ENCODE data around the gene LRRC14B.
"Not testable (repeated sequence)": the region's sequence is repeated elsewhere in the genome, so short reads cannot be mapped to it uniquely, and the experiment has no call there.

Gene LRRC14B

DNA sequence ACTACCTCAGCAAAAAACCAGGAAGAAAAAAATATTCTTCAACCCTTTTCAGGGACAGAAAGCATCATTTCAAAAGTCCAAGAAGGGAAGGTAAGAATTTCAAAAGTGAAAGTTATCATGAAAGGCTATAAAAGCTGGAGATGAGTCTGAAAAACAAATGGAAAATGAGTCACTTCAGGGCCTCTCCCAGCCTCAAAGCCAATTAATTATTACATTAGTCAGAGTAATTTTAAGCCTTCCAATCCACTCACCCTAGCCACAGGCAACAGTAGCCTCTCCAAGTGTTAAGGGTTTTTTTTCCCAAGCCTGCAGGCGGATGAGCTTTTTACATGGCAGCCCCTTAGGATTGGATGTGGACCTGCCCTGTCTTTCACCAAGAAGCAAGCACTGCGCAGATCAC lies 24.0 kb downstream of the LRRC14B start:
- CTCF ChIA-PET; H3K4me1 ChIP-seq (ENCODE audit: control insufficient read depth, insufficient read depth, low read length): not testable (repeated sequence)

GRCh38 chr5:216076-216475 lies 24.8 kb downstream of the LRRC14B start:
- H3K4me1 ChIP-seq (ENCODE audit: control insufficient read depth, insufficient read depth, low read length); H3K27ac ChIP-seq (ENCODE audit: extremely low read depth, low read depth, low read length); POLR2A ChIA-PET; H3K9me3 ChIP-seq (ENCODE audit: control insufficient read depth, insufficient read depth, low read depth, low read length); CTCF ChIA-PET; H3K4me3 ChIP-seq (ENCODE audit: low read depth, low read length): not testable (repeated sequence)
- H3K36me3 ChIP-seq (ENCODE audit: control insufficient read depth in 2 of 2, insufficient read depth in 1 of 2, low read length in 2 of 2), result peaks cover 14 to 19% of the 10 kb centered on the region in 2 experiments

More for the DNA sequence above, 24.0 kb downstream of the LRRC14B start:
- POLR2A ChIA-PET; H3K27ac ChIP-seq (ENCODE audit: extremely low read depth, low read depth, low read length); H3K4me3 ChIP-seq (ENCODE audit: low read depth, low read length); H3K9me3 ChIP-seq (ENCODE audit: control insufficient read depth, insufficient read depth, low read depth, low read length): not testable (repeated sequence)
- 0 out of 2 replicates have a peak, but pooled peaks have one; percentile 16 for TF ChIP-seq ZNF366 (tag by site-specific recombination; conservative IDR thresholded peaks at IDR 0.05)
- peaks cover 14 to 19% of the 10 kb centered on the region in 2 experiments for H3K36me3 ChIP-seq (ENCODE audit: control insufficient read depth in 2 of 2, insufficient read depth in 1 of 2, low read length in 2 of 2)

DNA sequence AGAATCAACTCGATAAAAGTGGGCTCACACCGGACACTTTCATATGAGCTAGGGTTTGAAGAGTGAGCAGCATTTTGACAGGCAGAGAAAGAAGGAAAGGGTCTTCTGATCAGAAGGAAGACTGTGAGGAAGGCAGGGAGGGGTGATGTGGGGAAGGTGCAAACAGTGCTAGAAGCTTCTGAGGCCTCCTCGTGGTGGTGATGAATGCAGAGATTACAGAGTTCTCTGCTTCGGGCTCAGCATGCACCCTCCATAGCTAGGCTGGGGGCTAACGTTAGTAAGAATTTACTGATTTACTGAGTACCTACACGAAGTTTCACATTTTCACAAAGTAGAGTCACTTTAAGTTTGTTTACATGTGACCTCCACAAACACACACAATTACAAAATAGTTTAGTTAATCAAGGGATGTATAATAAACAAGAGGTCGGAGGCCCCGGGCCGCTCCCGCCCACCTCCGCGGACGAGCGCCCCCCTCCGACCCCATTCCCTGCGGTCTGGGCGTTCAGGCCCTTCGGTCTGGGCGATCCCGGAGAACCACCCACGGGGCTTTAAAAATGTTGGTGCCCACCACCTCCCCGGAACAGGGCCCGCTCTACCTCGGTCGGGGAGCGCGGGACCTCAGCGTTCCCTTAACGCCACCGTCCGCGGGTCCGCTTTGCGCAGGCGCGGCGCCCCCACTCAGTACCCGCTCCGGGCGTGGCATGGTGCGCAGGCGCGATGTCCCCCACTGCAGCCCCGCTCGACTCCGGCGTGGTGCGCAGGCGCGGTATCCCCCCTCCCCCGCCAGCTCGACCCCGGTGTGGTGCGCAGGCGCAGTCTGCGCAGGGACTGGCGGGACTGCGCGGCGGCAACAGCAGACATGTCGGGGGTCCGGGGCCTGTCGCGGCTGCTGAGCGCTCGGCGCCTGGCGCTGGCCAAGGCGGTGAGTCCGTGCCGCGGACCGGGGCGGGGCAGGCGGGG lies 26.5 kb downstream of the LRRC14B start, which contains the start of the genes CCDC127 and SDHA:
CCDC127 (minus strand) TSS at position 660 of the 963 bp plus-strand sequence. CDS start 1,304 bp downstream, outside the sequence.
SDHA (plus strand) TSS at position 827 of the 963 bp plus-strand sequence; CDS start at position 863, 36 bp downstream.
- Histone ChIP-seq H3K27ac (ENCODE audit: extremely low read depth, low read depth, low read length) (peak within 1 kb of the TSS; percentile 77; the same call in 1 of the 2 replicates), H3K4me3 (ENCODE audit: low read depth, low read length) (peak within 1 kb of the TSS; percentile 99), H3K36me3 (ENCODE audit: control insufficient read depth in 2 of 2, insufficient read depth in 1 of 2, low read length in 2 of 2) (peaks cover 14 to 20% of the 10 kb centered on the region in 2 experiments)
- not testable (repeated sequence) for H3K9me3 ChIP-seq (ENCODE audit: control insufficient read depth, insufficient read depth, low read depth, low read length); H3K4me1 ChIP-seq (ENCODE audit: control insufficient read depth, insufficient read depth, low read length)
- POLR2A ChIA-PET, result interaction anchor here (0.5 to 3.2 kb wide), 21 partner anchors 8 to 251 kb away, joined by 3 to 24 read pairs (median 3); partner anchors contain the start of genes LRRC14B, PDCD6 and PLEKHG4B
- CTCF ChIA-PET, result interaction anchor here (0.5 to 3.3 kb wide), 6 partner anchors 14 to 192 kb away, joined by 3 to 13 read pairs (median 3); no protein-coding TSS in a partner anchor
- TF ChIP-seq KLF8 (tag by site-specific recombination; IDR thresholded peaks at IDR 0.05) (peak; percentile 63; the same call in 1 of the 2 replicates), ZIC2 (tag by site-specific recombination; IDR thresholded peaks at IDR 0.05) (0 out of 2 replicates have a peak, but pooled peaks have one; percentile 11), SP7 (tag by site-specific recombination; IDR thresholded peaks at IDR 0.05) (peak; percentile 23; the same call in 1 of the 2 replicates), GLIS1 (tag by site-specific recombination; IDR thresholded peaks at IDR 0.05) (peak; percentile 60; the same call in 1 of the 2 replicates), ZFHX2 (tag by site-specific recombination; conservative IDR thresholded peaks at IDR 0.05) (peak; percentile 73), GLIS2 (tag by site-specific recombination; IDR thresholded peaks at IDR 0.05) (peak; percentile 78), ZFP37 (tag by site-specific recombination; IDR thresholded peaks at IDR 0.05) (0 out of 2 replicates have a peak, but pooled peaks have one; percentile 17), PRDM10 (tag by site-specific recombination; IDR thresholded peaks at IDR 0.05) (peak; percentile 43), ZNF341 (tag by site-specific recombination; IDR thresholded peaks at IDR 0.05; ENCODE audit: low read depth) (peak; percentile 24; the same call in 1 of the 2 replicates), ZNF2 (tag by site-specific recombination; IDR thresholded peaks at IDR 0.05) (0 out of 2 replicates have a peak, but pooled peaks have one; percentile 48), EGR2 (tag by site-specific recombination; IDR thresholded peaks at IDR 0.05; ENCODE audit: low read depth) (peak; percentile 69), SP3 (tag by site-specific recombination; IDR thresholded peaks at IDR 0.05) (peak; percentile 14; the same call in 1 of the 2 replicates), ZBTB26 (tag by site-specific recombination; optimal IDR thresholded peaks at IDR 0.05) (peak; percentile 98), KLF9 (tag by site-specific recombination; IDR thresholded peaks at IDR 0.05; ENCODE audit: low read depth) (peak; percentile 76), ZBTB48 (tag by site-specific recombination; IDR thresholded peaks at IDR 0.05) (peak; percentile 48; the same call in 1 of the 2 replicates), ZNF335 (tag by site-specific recombination; conservative IDR thresholded peaks at IDR 0.05) (peak; percentile 61), ZBTB7A (tag by site-specific recombination; IDR thresholded peaks at IDR 0.05; ENCODE audit: low read depth) (peak; percentile 76; the same call in 1 of the 2 replicates), HIC1 (tag by site-specific recombination; IDR thresholded peaks at IDR 0.05) (peak; percentile 89)
- TF ChIP-seq, protein P1, sequence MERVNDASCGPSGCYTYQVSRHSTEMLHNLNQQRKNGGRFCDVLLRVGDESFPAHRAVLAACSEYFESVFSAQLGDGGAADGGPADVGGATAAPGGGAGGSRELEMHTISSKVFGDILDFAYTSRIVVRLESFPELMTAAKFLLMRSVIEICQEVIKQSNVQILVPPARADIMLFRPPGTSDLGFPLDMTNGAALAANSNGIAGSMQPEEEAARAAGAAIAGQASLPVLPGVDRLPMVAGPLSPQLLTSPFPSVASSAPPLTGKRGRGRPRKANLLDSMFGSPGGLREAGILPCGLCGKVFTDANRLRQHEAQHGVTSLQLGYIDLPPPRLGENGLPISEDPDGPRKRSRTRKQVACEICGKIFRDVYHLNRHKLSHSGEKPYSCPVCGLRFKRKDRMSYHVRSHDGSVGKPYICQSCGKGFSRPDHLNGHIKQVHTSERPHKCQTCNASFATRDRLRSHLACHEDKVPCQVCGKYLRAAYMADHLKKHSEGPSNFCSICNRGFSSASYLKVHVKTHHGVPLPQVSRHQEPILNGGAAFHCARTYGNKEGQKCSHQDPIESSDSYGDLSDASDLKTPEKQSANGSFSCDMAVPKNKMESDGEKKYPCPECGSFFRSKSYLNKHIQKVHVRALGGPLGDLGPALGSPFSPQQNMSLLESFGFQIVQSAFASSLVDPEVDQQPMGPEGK (tag by site-specific recombination; IDR thresholded peaks at IDR 0.05), result peak; percentile 88
